ENCODE data around the gene PFKFB4.

- TF ChIP-seq, protein P1, sequence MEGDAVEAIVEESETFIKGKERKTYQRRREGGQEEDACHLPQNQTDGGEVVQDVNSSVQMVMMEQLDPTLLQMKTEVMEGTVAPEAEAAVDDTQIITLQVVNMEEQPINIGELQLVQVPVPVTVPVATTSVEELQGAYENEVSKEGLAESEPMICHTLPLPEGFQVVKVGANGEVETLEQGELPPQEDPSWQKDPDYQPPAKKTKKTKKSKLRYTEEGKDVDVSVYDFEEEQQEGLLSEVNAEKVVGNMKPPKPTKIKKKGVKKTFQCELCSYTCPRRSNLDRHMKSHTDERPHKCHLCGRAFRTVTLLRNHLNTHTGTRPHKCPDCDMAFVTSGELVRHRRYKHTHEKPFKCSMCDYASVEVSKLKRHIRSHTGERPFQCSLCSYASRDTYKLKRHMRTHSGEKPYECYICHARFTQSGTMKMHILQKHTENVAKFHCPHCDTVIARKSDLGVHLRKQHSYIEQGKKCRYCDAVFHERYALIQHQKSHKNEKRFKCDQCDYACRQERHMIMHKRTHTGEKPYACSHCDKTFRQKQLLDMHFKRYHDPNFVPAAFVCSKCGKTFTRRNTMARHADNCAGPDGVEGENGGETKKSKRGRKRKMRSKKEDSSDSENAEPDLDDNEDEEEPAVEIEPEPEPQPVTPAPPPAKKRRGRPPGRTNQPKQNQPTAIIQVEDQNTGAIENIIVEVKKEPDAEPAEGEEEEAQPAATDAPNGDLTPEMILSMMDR (IDR thresholded peaks at IDR 0.05): no peak
- no peak for TF ChIP-seq POLR2A (IDR thresholded peaks at IDR 0.05)
These were observed 77.7 kb downstream of the PFKFB4 start for GRCh38 chr3:48478626-48479555.
